Suprapubic skin (tissue), 4 donors: ENCODE results near the gene ATP6V0D1. TPM values are rescaled to one million over a fixed set of nuclear protein-coding genes. Genes with fewer than 3 reads are reported as not detected.

Experiments used
- DNase-seq, 2 donors: peaks; one replicate each; pipeline ENCODE4 v3.0.0-alpha.2; 2019; ENCODE audit warnings: low spot score in 2 of 2
- H3K27ac ChIP-seq: fragments of 200-600 bp; sonication (generic); one replicate; pipeline ENCODE4 v1.5.1; 2019
- H3K27me3 ChIP-seq: fragments of 200-600 bp; sonication (generic); one replicate; pipeline ENCODE4 v1.5.1; 2019
- H3K36me3 ChIP-seq: fragments of 200-600 bp; sonication (generic); one replicate; pipeline ENCODE4 v1.5.1; 2019
- H3K4me1 ChIP-seq: fragments of 200-600 bp; sonication (generic); one replicate; pipeline ENCODE4 v1.5.1; 2019
- H3K4me3 ChIP-seq: fragments of 200-600 bp; sonication (generic); one replicate; pipeline ENCODE4 v1.5.1; 2019; ENCODE audit warnings: mild to moderate bottlenecking
- H3K9me3 ChIP-seq: fragments of 200-600 bp; sonication (generic); one replicate; pipeline ENCODE4 v1.5.1; 2019
- EP300 ChIP-seq: sonication (generic); formaldehyde crosslinking; IDR thresholded peaks from one replicate; pipeline ENCODE4 v1.6.1; 2017; ENCODE audit warnings: antibody characterized with exemption
- POLR2A ChIP-seq, 2 donors: fragments of 450-650 bp; IDR thresholded peaks; one replicate each; pipeline ENCODE4 v1.6.1; 2017; ENCODE audit warnings: antibody characterized with exemption in 2 of 2, mild to moderate bottlenecking in 2 of 2, moderate library complexity in 2 of 2
- POLR2AphosphoS5 ChIP-seq, 3 donors: sonication (generic); formaldehyde crosslinking; IDR thresholded peaks; one replicate each; pipeline ENCODE4 v1.6.1; 2017; ENCODE audit warnings: antibody characterized with exemption in 3 of 3
- WGBS: methylation state at CpG from one replicate; pipeline ENCODE4 v1.1.5; 2018; 5-methylcytosine and 5-hydroxymethylcytosine counted together
- total RNA-seq, 4 donors: library from RNA; depleted of rRNA; stranded (reverse); fragments of >200 nt; gene quantifications; one replicate each; pipeline ENCODE4 v1.1.0, GENCODE V29; 2016
- TF ChIP-seq, protein P1 (sequence below), 2 donors: fragments of 200-600 bp in 1 of 2; fragments of 450-650 bp in 1 of 2; sonication (generic) in 1 of 2; IDR thresholded peaks; one replicate each; pipeline ENCODE4 v1.5.1; 2016 to 2019; ENCODE audit warnings: antibody characterized with exemption in 2 of 2, mild to moderate bottlenecking in 1 of 2, moderate library complexity in 1 of 2

ATP6V0D1 gene
- total RNA-seq, 4 donors from 2014 or later: 90.0 to 134 (median 110) TPM

DNA sequence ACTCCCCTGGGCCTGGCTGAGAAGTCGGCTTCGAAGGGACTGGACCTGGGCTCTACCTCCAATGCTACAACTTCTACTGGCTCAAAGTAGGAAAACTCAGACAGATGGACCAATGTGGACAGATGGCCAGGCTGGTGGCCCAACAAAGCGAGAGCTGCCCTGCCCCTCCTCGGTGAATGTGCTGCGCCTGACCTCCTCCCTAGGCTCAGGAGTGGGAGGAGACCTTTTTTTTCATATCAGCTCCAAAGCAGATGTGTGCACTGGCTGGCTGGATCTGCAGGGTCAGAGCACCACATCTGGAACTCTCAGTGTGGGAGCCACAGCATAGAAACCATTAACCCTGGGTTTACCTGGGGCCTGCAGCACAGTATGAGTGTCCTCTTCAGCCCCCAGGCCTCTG lies 20.8 kb downstream of the ATP6V0D1 start:
- 61% methylated on average over 3 of the region's 5 CpGs for WGBS
- peak overlapping the region; percentile 86 for H3K27ac ChIP-seq
- TF ChIP-seq POLR2AphosphoS5 (IDR thresholded peaks at IDR 0.05): no peak
- TF ChIP-seq, protein P1, sequence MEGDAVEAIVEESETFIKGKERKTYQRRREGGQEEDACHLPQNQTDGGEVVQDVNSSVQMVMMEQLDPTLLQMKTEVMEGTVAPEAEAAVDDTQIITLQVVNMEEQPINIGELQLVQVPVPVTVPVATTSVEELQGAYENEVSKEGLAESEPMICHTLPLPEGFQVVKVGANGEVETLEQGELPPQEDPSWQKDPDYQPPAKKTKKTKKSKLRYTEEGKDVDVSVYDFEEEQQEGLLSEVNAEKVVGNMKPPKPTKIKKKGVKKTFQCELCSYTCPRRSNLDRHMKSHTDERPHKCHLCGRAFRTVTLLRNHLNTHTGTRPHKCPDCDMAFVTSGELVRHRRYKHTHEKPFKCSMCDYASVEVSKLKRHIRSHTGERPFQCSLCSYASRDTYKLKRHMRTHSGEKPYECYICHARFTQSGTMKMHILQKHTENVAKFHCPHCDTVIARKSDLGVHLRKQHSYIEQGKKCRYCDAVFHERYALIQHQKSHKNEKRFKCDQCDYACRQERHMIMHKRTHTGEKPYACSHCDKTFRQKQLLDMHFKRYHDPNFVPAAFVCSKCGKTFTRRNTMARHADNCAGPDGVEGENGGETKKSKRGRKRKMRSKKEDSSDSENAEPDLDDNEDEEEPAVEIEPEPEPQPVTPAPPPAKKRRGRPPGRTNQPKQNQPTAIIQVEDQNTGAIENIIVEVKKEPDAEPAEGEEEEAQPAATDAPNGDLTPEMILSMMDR (IDR thresholded peaks at IDR 0.05): no peak
- TF ChIP-seq POLR2A (IDR thresholded peaks at IDR 0.05): no peak
- no peak for TF ChIP-seq EP300

DNA sequence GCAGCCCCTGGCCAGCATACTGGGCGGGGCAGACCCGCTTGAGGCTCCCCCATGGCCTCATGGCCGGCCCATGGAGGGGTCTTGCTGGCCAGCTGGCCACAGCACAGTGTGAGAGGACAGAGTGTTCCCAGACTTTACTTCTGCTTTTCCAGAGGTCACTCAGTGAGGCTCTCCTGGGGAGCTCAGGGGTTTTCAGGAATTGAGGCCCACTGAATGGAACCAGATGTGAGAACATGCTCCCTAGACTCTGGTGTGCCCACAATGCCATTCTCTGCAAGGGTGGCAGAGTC lies 21.2 kb downstream of the ATP6V0D1 start:
- TF ChIP-seq POLR2AphosphoS5 (IDR thresholded peaks at IDR 0.05): no peak
- no peak for TF ChIP-seq POLR2A (IDR thresholded peaks at IDR 0.05)
- TF ChIP-seq, protein P1 (IDR thresholded peaks at IDR 0.05): no peak
- no peaks in the 10 kb centered on the region for H3K27me3 ChIP-seq
- WGBS: no CpG with 5 or more reads among the region's 3 CpGs
- no peak overlapping the region for H3K4me3 ChIP-seq
- H3K36me3 ChIP-seq: no peaks in the 10 kb centered on the region
- H3K4me1 ChIP-seq: peaks cover 93% of the 10 kb centered on the region
- no peak for DNase-seq
- peak overlapping the region; percentile 86 for H3K27ac ChIP-seq
- H3K9me3 ChIP-seq: no peaks in the 10 kb centered on the region

More for the DNA sequence above, 20.8 kb downstream of the ATP6V0D1 start:
- Histone ChIP-seq H3K4me1 (peaks cover 96% of the 10 kb centered on the region), H3K4me3 (no peak overlapping the region), H3K36me3 (no peaks in the 10 kb centered on the region), H3K9me3 (no peaks in the 10 kb centered on the region), H3K27me3 (no peaks in the 10 kb centered on the region)
- no peak for DNase-seq

DNA sequence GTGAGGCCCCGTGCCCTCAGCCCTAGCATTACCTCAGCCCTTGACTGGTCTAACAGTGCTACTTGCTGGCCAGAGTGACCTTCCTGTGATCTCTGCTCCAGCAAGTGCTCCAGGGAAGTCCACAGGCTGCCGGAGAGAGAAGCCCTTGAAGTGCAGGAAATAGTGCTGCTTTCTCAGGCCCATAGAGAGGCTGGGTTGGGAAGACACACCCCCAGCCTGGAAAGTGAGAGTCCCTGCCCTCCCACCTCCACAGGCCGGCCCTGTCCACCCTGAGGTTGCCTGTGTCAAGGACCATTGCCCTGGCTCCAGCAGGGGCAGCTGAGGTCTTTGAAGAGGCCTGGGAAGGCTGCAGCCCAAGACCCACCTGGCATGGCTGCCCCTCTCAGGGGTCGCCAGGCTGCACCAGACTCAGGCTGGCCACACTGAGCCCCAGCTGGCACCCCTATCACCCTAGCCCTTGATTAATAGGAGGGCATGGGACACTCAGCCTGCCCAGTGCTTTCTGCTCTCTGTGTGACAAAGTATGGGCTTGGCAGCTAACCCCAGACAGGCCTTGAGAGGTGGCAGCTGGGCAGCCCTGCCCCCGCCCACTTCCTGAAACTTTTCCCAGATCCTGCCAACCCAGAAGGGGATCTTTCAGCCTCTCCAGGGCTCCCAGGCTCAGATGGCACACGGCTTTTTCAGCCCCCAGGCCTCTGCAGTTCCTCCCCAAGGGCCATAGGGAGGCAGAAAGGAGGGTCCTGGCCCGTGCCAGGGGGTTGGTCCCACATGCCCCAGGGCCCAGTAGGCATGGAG lies 21.7 kb downstream of the ATP6V0D1 start:
- Histone ChIP-seq H3K4me3 (no peak overlapping the region), H3K36me3 (no peaks in the 10 kb centered on the region), H3K9me3 (no peaks in the 10 kb centered on the region), H3K4me1 (peaks cover 89% of the 10 kb centered on the region), H3K27me3 (no peaks in the 10 kb centered on the region), H3K27ac (peak overlapping the region; percentile 86)
- no peak for TF ChIP-seq POLR2AphosphoS5 (IDR thresholded peaks at IDR 0.05)
- no peak for TF ChIP-seq EP300
- no peak for TF ChIP-seq POLR2A (IDR thresholded peaks at IDR 0.05)
- TF ChIP-seq, protein P1 (IDR thresholded peaks at IDR 0.05): no peak
- DNase-seq: no peak
- WGBS: 53% methylated on average over 5 of the region's 7 CpGs

DNA sequence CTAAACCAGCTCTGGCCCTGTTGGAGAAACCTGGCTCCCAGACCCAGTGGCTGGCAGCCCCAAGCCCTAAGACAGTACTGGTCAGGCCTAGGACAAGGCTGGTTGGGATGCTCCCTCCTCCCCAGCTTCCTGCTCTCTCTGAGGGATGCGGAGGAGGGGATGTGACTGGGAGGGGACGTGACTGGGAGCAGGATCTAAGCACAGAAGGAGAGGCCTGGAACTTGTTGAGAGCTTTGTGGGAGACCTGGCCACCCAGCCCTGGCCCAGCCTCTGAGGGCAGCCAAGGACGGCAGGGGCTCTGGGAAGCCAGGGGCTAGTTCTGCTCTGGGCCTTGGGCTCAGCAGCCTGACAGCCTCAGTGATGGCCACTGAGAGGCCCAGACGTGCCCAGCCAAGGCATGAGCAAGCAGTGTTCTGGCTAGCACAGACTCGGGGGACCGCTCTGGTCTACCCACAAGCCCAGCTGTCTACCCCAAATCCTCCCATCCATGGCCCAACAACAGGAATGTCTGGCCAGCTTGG lies 22.8 kb downstream of the ATP6V0D1 start:
- WGBS: 57% methylated on average over 3 of the region's 6 CpGs

DNA sequence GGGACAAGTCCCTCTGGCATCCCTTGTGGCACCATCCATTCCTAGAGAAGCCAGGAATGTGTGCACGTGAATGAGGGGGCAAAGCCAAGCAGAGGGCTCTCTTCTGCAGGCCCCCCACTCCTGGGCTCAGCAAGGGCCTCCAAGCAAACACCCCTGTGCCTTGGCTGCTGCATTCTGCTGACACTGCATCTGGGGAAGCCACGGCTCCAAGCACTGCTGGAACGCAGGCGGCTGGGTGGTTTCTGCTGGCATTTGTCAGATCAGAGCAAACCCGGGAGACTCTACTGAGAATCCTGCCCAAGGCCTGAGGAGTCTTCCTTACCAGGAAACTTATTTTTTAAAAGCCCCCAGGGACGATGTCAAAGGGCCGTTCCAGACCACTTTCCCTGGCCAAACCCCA lies 23.3 kb downstream of the ATP6V0D1 start:
- DNase-seq: no peak
- TF ChIP-seq EP300 (no peak), POLR2AphosphoS5 (IDR thresholded peaks at IDR 0.05) (no peak), POLR2A (IDR thresholded peaks at IDR 0.05) (no peak)
- TF ChIP-seq, protein P1 (IDR thresholded peaks at IDR 0.05): no peak
- H3K4me1 ChIP-seq: peaks cover 72% of the 10 kb centered on the region
- peaks cover 12% of the 10 kb centered on the region for H3K36me3 ChIP-seq
- peak overlapping the region; percentile 86 for H3K27ac ChIP-seq
- no peaks in the 10 kb centered on the region for H3K27me3 ChIP-seq
- no peak overlapping the region for H3K4me3 ChIP-seq
- 31% methylated on average over 3 of the region's 7 CpGs for WGBS
- no peaks in the 10 kb centered on the region for H3K9me3 ChIP-seq

More for the DNA sequence above, 22.8 kb downstream of the ATP6V0D1 start:
- Histone ChIP-seq H3K27ac (peak overlapping the region; percentile 86), H3K9me3 (no peaks in the 10 kb centered on the region), H3K27me3 (no peaks in the 10 kb centered on the region), H3K4me3 (no peak overlapping the region), H3K36me3 (peaks cover 6% of the 10 kb centered on the region), H3K4me1 (peaks cover 78% of the 10 kb centered on the region)
- TF ChIP-seq POLR2A (IDR thresholded peaks at IDR 0.05) (no peak), POLR2AphosphoS5 (IDR thresholded peaks at IDR 0.05) (no peak), EP300 (no peak)
- TF ChIP-seq, protein P1 (IDR thresholded peaks at IDR 0.05): no peak
- no peak for DNase-seq
